GM23248 (cell line): ENCODE results near the gene SNX24.

ENCODE experiments used
- EZH2 ChIP-seq: fragments of 200-600 bp; sonication (generic); IDR thresholded peaks from 2 replicates; pipeline ENCODE4 v1.6.1; 2018; ENCODE audit warnings: antibody characterized with exemption, mild to moderate bottlenecking; ENCODE audit not compliant: insufficient read depth, poor library complexity, severe bottlenecking
- EZH2phosphoT487 ChIP-seq: fragments of 200-600 bp; sonication (generic); IDR thresholded peaks from 2 replicates; pipeline ENCODE4 v1.6.1; 2018; ENCODE audit warnings: antibody characterized with exemption, moderate library complexity, mild to moderate bottlenecking, low read depth; ENCODE audit not compliant: insufficient read depth

GRCh38 chr5:122864400-122864799 is 19.0 kb downstream of the SNX24 start:
- TF ChIP-seq EZH2phosphoT487 = no peak
- TF ChIP-seq EZH2 = no peak
